HCT116 (cell line): ENCODE data around the gene SSBP1. TPM values are rescaled to one million over a fixed set of nuclear protein-coding genes. Genes with fewer than 3 reads are reported as not detected.

ENCODE experiments used
- ATAC-seq: fragments of 200-7000 bp; cut with Tn5 transposase; 2 replicates; pipeline ENCODE4 v1.9.1; 2020; ENCODE audit warnings: mild to moderate bottlenecking, moderate library complexity
- BruUV-seq: library from RNA; stranded (reverse); fragments of 400-500 nt; replicated peaks from 2 replicates; lab custom pipeline; 2021; lab: Mats Ljungman, UMichigan
- CTCF ChIA-PET: fragments of 300-600 bp; sonication (Branson Sonifier 250); formaldehyde crosslinking; loops from one replicate; lab custom pipeline; 2021; ENCODE audit warnings: antibody characterized with exemption; lab: Charles Lee
- POLR2A ChIA-PET: fragments of 300-600, 350-600 bp; sonication (Branson Sonifier 250); formaldehyde crosslinking; loops from one replicate; lab custom pipeline; 2021; ENCODE audit warnings: antibody characterized with exemption; lab: Charles Lee
- RAD21 ChIA-PET, 2 experiments: fragments of 300-600 bp; sonication (Branson Sonifier 250); formaldehyde crosslinking; loops; one replicate each; lab custom pipeline; 2023; ENCODE audit warnings: low total read pairs in 2 of 2; ENCODE audit not compliant: uncharacterized antibody in 2 of 2, unreplicated experiment in 2 of 2, low non-redundant PET in 1 of 2; lab: Charles Lee
- DNase-seq: peaks from one replicate; pipeline ENCODE4 v3.0.0-alpha.2; 2010; ENCODE audit warnings: low read depth, low spot score
- H2AFZ ChIP-seq: fragments of 200-600 bp; shearing (Covaris generic), sonication (generic); 2 replicates; pipeline ENCODE4 v1.6.1; 2017; ENCODE audit warnings: low read depth, mixed run types, mixed read lengths, antibody characterized with exemption, low read length; ENCODE audit not compliant: poor library complexity, severe bottlenecking
- H3K27ac ChIP-seq: 2 replicates; pipeline ENCODE4 v1.5.1; 2012; ENCODE audit warnings: low read depth, low read length
- H3K27me3 ChIP-seq: fragments of 200-600 bp; sonication (generic); 2 replicates; pipeline ENCODE4 v1.6.1; 2016; ENCODE audit warnings: mixed run types, low read length, mixed read lengths; ENCODE audit not compliant: insufficient read depth
- H3K36me3 ChIP-seq, 2 experiments: fragments of 200-500 bp in 1 of 2; fragments of 200-600 bp in 1 of 2; sonication (Bioruptor generic) in 1 of 2; sonication (generic) in 1 of 2; 2 replicates each; pipeline versions ENCODE4 v1.5.1 to v1.6.1; 2014 to 2016; ENCODE audit warnings: low read length in 2 of 2, inconsistent platforms in 1 of 2, mixed read lengths in 1 of 2, mixed run types in 1 of 2; ENCODE audit not compliant: insufficient read depth in 2 of 2, control insufficient read depth in 1 of 2
- H3K4me1 ChIP-seq, 2 experiments: fragments of 200-600 bp in 1 of 2; sonication (generic) in 1 of 2; 2 replicates each; pipeline versions ENCODE4 v1.5.1 to v1.6.1; 2012 to 2017; ENCODE audit warnings: low read length in 2 of 2, inconsistent platforms in 1 of 2, mild to moderate bottlenecking in 1 of 2, mixed read lengths in 1 of 2, mixed run types in 1 of 2, moderate library complexity in 1 of 2; ENCODE audit not compliant: insufficient read depth in 2 of 2, control insufficient read depth in 1 of 2
- H3K4me2 ChIP-seq: fragments of 200-600 bp; sonication (generic); 2 replicates; pipeline ENCODE4 v1.6.1; 2017; ENCODE audit warnings: mixed run types, low read length, mixed read lengths
- H3K4me3 ChIP-seq, 2 experiments: fragments of 200-600 bp in 1 of 2; sonication (generic) in 1 of 2; replicated peaks in 1 of 2; 2 replicates each; pipeline ENCODE4 v1.5.1; 2011 to 2016; ENCODE audit warnings: low read length in 2 of 2, control low read depth in 1 of 2, low read depth in 1 of 2, mild to moderate bottlenecking in 1 of 2, mixed read lengths in 1 of 2, mixed run types in 1 of 2
- H3K79me2 ChIP-seq: fragments of 200-600 bp; sonication (generic); 2 replicates; pipeline ENCODE4 v1.6.1; 2017; ENCODE audit warnings: mild to moderate bottlenecking, mixed run types, low read length, moderate library complexity, mixed read lengths; ENCODE audit not compliant: insufficient read depth
- H3K9ac ChIP-seq: fragments of 200-600 bp; sonication (generic); 2 replicates; pipeline ENCODE4 v1.6.1; 2016; ENCODE audit warnings: low read length, mixed read lengths
- H3K9me2 ChIP-seq: fragments of 200-600 bp; sonication (generic), shearing (Covaris generic); 2 replicates; pipeline ENCODE4 v1.6.1; 2017; ENCODE audit warnings: mixed run types, mild to moderate bottlenecking, moderate library complexity; ENCODE audit not compliant: insufficient read depth
- H3K9me3 ChIP-seq, 2 experiments: fragments of 200-500 bp in 1 of 2; fragments of 200-600 bp in 1 of 2; sonication (Bioruptor generic) in 1 of 2; sonication (generic) in 1 of 2; 2 replicates each; pipeline ENCODE4 v1.6.1; 2014 to 2017; ENCODE audit warnings: low read length in 2 of 2, mixed read lengths in 2 of 2, inconsistent platforms in 1 of 2, low read depth in 1 of 2, mild to moderate bottlenecking in 1 of 2, mixed run types in 1 of 2, moderate library complexity in 1 of 2; ENCODE audit not compliant: control insufficient read depth in 1 of 2, insufficient read depth in 1 of 2
- H4K20me1 ChIP-seq: fragments of 200-600 bp; sonication (generic), shearing (Covaris generic); 2 replicates; pipeline ENCODE4 v1.6.1; 2017; ENCODE audit warnings: mixed run types, mild to moderate bottlenecking, moderate library complexity; ENCODE audit not compliant: insufficient read depth
- CBX3 ChIP-seq: IDR thresholded peaks from 2 replicates; pipeline ENCODE4 v1.6.1; 2012; ENCODE audit warnings: low read depth
- CEBPB ChIP-seq: IDR thresholded peaks from 2 replicates; pipeline ENCODE4 v1.6.1; 2012; ENCODE audit warnings: low read depth
- EGR1 ChIP-seq: IDR thresholded peaks from 2 replicates; pipeline ENCODE4 v1.6.1; 2012; ENCODE audit warnings: low read depth
- EZH2phosphoT487 ChIP-seq: fragments of 200-600 bp; IDR thresholded peaks from 2 replicates; pipeline ENCODE4 v1.6.1; 2018; ENCODE audit warnings: antibody characterized with exemption, borderline replicate concordance
- FOSL1 ChIP-seq: IDR thresholded peaks from 2 replicates; pipeline ENCODE4 v1.6.1; 2012; ENCODE audit warnings: low read depth
- JUND ChIP-seq: IDR thresholded peaks from 2 replicates; pipeline ENCODE4 v1.6.1; 2012
- POLR2A ChIP-seq: IDR thresholded peaks from 2 replicates; pipeline ENCODE4 v1.7.0; 2011; ENCODE audit warnings: borderline replicate concordance; ENCODE audit not compliant: insufficient read depth, insufficient read length; ENCODE audit errors: extremely low read depth
- POLR2AphosphoS5 ChIP-seq: IDR thresholded peaks from 2 replicates; pipeline ENCODE4 v1.6.1; 2011; ENCODE audit warnings: mild to moderate bottlenecking, low read depth, low read length, moderate library complexity
- RAD21 ChIP-seq: IDR thresholded peaks from 2 replicates; pipeline ENCODE4 v1.6.1; 2012; ENCODE audit warnings: low read depth, mild to moderate bottlenecking
- SIN3A ChIP-seq: IDR thresholded peaks from 2 replicates; pipeline ENCODE4 v1.6.1; 2012; ENCODE audit warnings: low read depth
- SRF ChIP-seq: IDR thresholded peaks from 2 replicates; pipeline ENCODE4 v1.6.1; 2012; ENCODE audit warnings: low read depth
- YY1 ChIP-seq: IDR thresholded peaks from 2 replicates; pipeline ENCODE4 v1.6.1; 2011; ENCODE audit warnings: low read length, low read depth, moderate library complexity, mild to moderate bottlenecking; ENCODE audit not compliant: insufficient replicate concordance; ENCODE audit errors: extremely low read depth
- ZFX ChIP-seq: fragments of 450-650 bp; IDR thresholded peaks from 2 replicates; pipeline ENCODE4 v1.6.1; 2017
- ZNF274 ChIP-seq: fragments of 200-500 bp; sonication (Bioruptor generic); IDR thresholded peaks from 2 replicates; pipeline ENCODE4 v1.6.1; 2014; ENCODE audit warnings: mild to moderate bottlenecking, low read depth, low read length, inconsistent platforms
- intact Hi-C: fragments of 100-400 bp; cut with micrococcal nuclease; formaldehyde crosslinking; loops from 2 replicates; pipeline ENCODE4 v1.10.0; 2022
- total RNA-seq: library from RNA; stranded (reverse); gene quantifications from one replicate; pipeline ENCODE4 v1.2.1, GENCODE V29; 2021; ENCODE audit not compliant: unreplicated experiment
- TF ChIP-seq, protein P1 (sequence below): IDR thresholded peaks from 2 replicates; pipeline ENCODE4 v1.6.1; 2011; ENCODE audit warnings: mild to moderate bottlenecking, low read length, moderate library complexity; ENCODE audit not compliant: insufficient replicate concordance; ENCODE audit errors: extremely low read depth
- TF ChIP-seq, protein P2 (sequence below), 3 experiments: fragments of 200-600 bp in 1 of 3; sonication (generic) in 1 of 3; IDR thresholded peaks in 2 of 3; conservative IDR thresholded peaks in 1 of 3; 2 replicates each; pipeline ENCODE4 v1.5.1; 2012 to 2017; ENCODE audit warnings: low read depth in 2 of 3, low read length in 2 of 3, antibody characterized with exemption in 1 of 3, borderline replicate concordance in 1 of 3, control low read depth in 1 of 3, mild to moderate bottlenecking in 1 of 3, mixed read lengths in 1 of 3, mixed run types in 1 of 3, moderate library complexity in 1 of 3; ENCODE audit not compliant: insufficient read depth in 1 of 3

SSBP1 gene
- total RNA-seq, 1 experiment from 2014 or later: 171 TPM

DNA sequence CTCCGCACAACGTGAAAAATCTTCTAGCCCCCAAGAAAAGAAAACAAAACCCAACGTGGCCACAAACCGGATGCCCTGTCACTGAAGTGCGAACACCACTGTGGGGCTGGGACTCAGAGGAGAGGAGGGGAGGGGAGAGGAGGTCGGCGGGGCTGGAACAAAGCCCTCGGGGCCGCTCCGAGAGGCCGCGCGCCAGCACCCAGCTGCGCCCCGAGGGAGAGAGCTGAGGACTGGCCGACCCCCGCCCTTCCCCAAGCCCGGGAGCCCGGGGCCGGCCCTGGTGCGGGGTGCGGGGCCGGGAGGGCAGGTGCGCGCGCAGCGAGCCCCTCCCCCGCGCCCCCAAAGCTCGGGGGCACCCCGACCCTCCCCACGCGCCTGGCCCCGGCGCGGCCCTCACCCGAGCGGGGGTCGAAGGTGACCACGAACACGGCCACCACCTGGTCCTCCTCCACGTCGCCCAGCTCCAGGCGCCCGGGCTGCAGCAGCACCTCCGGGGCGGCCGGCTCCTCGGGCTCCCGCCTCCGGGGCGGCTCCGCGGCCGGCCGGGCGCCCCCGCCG, 36.6 kb upstream of the SSBP1 start:
- CTCF ChIA-PET: no interaction called here
- Histone ChIP-seq H3K9me2 (no peaks in the 10 kb centered on the region), H3K79me2 (peaks cover 2% of the 10 kb centered on the region; the same call in 1 of the 2 replicates), H4K20me1 (no peaks in the 10 kb centered on the region), H3K4me2 (peak overlapping the region; percentile 77), H3K4me3 (peak overlapping the region; percentile 52 to 67), H3K4me1 (peaks cover 8 to 14% of the 10 kb centered on the region in 2 experiments; a peak in 2 of 4 replicates), H3K9ac (peak overlapping the region; percentile 56), H3K36me3 (no peaks in the 10 kb centered on the region), H3K9me3 (no peaks in the 10 kb centered on the region), H2AFZ (no peak overlapping the region)
- ATAC-seq: peak; percentile 73
- intact Hi-C loops: no loop called here
- POLR2A ChIA-PET: no interaction called here
- TF ChIP-seq CBX3: no peak
- peak; percentile 70 for TF ChIP-seq ZFX
- TF ChIP-seq, all 23 proteins: peak for 1
- H3K27ac ChIP-seq: peak overlapping the region; percentile 54; the same call in 1 of the 2 replicates
- DNase-seq: no peak
- RAD21 ChIA-PET: no interaction called here
- no peaks in the 10 kb centered on the region for H3K27me3 ChIP-seq
- BruUV-seq: no TSS peak

DNA sequence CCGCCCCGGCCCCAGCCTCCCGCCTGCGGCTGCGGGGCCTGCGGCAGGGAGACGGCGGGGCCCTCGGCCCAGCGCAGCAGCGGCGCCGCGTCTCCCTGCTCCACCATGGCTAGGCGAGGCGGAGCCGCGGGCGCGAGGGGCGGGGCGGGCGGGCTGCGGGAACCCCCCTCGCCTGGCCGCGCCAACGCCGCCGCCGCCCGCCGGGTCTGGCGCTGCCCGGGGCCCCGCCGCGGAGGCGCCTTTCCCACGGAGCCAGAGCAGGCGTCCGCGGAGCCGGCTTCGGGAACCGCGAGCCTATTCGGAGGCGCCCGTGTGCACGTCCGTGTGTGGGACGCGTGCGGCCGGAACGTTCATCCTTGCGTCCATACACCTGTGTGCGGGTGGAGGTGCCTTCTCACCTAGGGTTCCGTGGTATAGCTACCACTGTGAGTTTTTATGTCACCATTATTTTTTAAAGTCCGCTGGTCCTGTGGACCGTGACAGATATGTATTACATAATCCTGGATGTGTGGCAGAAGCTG, 36.1 kb upstream of the SSBP1 start, which contains the start of gene DENND11:
Gene DENND11, minus strand, starts transcription at position 120 of the 521 bp plus-strand sequence. Its CDS starts 13 bp downstream, at position 107.
- Histone ChIP-seq H3K9ac (peak within 1 kb of the TSS; percentile 56), H3K79me2 (no peaks in the 10 kb centered on the region; the same call in 1 of the 2 replicates), H3K36me3 (no peaks in the 10 kb centered on the region), H2AFZ (peak within 1 kb of the TSS; percentile 93), H3K4me3 (peak within 1 kb of the TSS; percentile 56 to 67), H3K4me1 (peaks cover 8 to 12% of the 10 kb centered on the region in 2 experiments; a peak in 2 of 4 replicates), H3K4me2 (peak within 1 kb of the TSS; percentile 77), H4K20me1 (no peaks in the 10 kb centered on the region), H3K27me3 (no peaks in the 10 kb centered on the region), H3K27ac (peak within 1 kb of the TSS; percentile 54; the same call in 1 of the 2 replicates), H3K9me3 (no peaks in the 10 kb centered on the region), H3K9me2 (no peaks in the 10 kb centered on the region)
- no TSS peak for BruUV-seq
- TF ChIP-seq SRF: no peak
- TF ChIP-seq POLR2AphosphoS5: peak; percentile 61
- TF ChIP-seq YY1: no peak
- TF ChIP-seq ZFX: peak; percentile 43; the same call in 1 of the 2 replicates
- no peak for TF ChIP-seq POLR2A
- TF ChIP-seq, protein P1, sequence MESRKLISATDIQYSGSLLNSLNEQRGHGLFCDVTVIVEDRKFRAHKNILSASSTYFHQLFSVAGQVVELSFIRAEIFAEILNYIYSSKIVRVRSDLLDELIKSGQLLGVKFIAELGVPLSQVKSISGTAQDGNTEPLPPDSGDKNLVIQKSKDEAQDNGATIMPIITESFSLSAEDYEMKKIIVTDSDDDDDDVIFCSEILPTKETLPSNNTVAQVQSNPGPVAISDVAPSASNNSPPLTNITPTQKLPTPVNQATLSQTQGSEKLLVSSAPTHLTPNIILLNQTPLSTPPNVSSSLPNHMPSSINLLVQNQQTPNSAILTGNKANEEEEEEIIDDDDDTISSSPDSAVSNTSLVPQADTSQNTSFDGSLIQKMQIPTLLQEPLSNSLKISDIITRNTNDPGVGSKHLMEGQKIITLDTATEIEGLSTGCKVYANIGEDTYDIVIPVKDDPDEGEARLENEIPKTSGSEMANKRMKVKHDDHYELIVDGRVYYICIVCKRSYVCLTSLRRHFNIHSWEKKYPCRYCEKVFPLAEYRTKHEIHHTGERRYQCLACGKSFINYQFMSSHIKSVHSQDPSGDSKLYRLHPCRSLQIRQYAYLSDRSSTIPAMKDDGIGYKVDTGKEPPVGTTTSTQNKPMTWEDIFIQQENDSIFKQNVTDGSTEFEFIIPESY: no peak
- TF ChIP-seq, protein P2, sequence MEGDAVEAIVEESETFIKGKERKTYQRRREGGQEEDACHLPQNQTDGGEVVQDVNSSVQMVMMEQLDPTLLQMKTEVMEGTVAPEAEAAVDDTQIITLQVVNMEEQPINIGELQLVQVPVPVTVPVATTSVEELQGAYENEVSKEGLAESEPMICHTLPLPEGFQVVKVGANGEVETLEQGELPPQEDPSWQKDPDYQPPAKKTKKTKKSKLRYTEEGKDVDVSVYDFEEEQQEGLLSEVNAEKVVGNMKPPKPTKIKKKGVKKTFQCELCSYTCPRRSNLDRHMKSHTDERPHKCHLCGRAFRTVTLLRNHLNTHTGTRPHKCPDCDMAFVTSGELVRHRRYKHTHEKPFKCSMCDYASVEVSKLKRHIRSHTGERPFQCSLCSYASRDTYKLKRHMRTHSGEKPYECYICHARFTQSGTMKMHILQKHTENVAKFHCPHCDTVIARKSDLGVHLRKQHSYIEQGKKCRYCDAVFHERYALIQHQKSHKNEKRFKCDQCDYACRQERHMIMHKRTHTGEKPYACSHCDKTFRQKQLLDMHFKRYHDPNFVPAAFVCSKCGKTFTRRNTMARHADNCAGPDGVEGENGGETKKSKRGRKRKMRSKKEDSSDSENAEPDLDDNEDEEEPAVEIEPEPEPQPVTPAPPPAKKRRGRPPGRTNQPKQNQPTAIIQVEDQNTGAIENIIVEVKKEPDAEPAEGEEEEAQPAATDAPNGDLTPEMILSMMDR (IDR thresholded peaks at IDR 0.05 in 2 of 3, conservative IDR thresholded peaks at IDR 0.05 in 1 of 3; ENCODE audit: borderline replicate concordance in 1 of 3, insufficient read depth in 1 of 3, low read depth in 2 of 3, low read length in 2 of 3): no peak
- TF ChIP-seq ZNF274: no peak
- no peak for TF ChIP-seq CEBPB
- TF ChIP-seq FOSL1: no peak
- TF ChIP-seq RAD21: no peak
- no peak for TF ChIP-seq JUND
- TF ChIP-seq CBX3: no peak
- TF ChIP-seq EZH2phosphoT487: no peak
- TF ChIP-seq SIN3A: 0 out of 2 replicates have a peak, but pooled peaks have one; percentile 19
- no peak for TF ChIP-seq EGR1
- no peak for DNase-seq
- ChIA-PET CTCF (no interaction called here), POLR2A (no interaction called here), RAD21 (no interaction called here)
- intact Hi-C loops: no loop called here
- peak; percentile 89 for ATAC-seq
